C1 segment of cervical spinal cord (tissue), 14 donors: ENCODE measurements around the gene LRRC3.

Experiments
- DNase-seq, 14 donors: peaks; one replicate each; lab custom pipeline; 2025; lab: John Stamatoyannopoulos, UW

The LRRC3 gene

DNA sequence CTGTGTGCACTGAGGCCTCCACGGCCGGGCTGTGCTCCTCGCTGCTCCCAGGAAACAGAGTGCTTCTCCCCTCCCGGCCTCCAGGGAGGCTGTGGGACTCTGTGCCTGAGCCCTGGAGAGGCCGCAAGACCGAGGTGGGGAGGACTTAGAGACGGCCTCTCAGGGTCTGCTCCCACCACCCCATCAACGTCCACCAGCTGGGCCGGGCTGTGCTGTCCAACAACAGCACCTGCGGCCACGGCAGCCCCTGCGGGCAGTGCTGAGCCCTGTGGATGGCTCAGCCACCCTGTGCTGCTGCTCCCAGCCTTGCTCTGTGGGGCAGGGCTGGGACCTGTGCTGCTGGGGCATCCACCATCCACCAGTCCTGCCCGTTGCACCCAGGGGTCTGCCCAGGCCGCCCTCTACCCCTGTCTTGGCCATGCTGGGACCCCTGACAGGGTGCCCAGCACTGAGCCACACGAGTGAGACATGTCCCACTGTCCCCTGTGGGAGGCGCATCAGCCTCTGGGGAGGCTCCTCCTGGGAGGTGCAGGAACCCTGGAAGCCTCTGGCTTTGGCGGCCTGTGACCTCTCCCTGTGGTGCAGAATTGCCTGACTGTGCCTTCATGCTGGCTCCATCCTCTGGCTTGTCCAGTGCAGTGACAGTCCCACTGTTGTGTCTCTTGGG is 31.2 kb upstream of the LRRC3 start:
- DNase-seq = no peak

DNA sequence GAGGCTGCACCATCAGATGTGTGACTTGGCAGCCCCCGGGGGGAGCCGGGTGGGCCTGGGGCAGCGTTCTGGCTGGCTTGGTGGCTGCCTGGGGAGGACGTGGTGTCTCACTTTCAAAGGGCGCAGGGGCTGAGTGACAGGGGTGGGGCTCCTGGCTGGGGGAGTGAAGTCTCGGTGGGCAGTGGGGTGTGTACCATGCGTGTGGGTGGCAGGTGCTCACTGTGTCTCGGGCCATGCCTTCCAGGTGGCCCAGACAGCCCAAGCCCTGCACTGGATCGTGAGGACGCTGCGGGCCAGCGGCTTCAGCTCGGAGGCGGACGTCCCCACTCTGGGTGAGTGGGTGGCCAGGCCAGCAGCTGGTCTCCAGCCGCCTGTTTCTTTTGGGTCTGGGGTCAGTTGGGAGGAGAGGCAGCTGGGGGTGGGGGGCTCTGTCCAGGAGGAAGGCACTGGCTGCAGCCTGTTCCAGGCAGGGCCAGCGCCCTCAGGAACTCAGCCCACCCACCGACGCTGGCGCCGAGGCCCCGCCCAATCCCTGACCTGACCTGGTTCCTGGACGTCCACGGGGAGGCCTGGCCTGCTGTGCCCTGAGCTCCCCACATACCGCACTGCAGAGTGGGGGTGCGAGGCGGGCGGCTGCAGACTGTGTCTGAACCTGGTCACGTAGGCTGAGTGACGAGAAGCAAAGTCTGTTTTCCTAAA is 30.6 kb upstream of the LRRC3 start:
- DNase-seq = no peak

GRCh38 chr21:44425307-44425894 is 29.9 kb upstream of the LRRC3 start:
- no peak for DNase-seq

- DNase-seq = no peak
Measured at GRCh38 chr21:44425895-44426662, 29.2 kb upstream of the LRRC3 start.

GRCh38 chr21:44426663-44427191 is 28.6 kb upstream of the LRRC3 start:
- DNase-seq = no peak

- DNase-seq = no peak
Measured at GRCh38 chr21:44427241-44428120, 27.8 kb upstream of the LRRC3 start.

DNA sequence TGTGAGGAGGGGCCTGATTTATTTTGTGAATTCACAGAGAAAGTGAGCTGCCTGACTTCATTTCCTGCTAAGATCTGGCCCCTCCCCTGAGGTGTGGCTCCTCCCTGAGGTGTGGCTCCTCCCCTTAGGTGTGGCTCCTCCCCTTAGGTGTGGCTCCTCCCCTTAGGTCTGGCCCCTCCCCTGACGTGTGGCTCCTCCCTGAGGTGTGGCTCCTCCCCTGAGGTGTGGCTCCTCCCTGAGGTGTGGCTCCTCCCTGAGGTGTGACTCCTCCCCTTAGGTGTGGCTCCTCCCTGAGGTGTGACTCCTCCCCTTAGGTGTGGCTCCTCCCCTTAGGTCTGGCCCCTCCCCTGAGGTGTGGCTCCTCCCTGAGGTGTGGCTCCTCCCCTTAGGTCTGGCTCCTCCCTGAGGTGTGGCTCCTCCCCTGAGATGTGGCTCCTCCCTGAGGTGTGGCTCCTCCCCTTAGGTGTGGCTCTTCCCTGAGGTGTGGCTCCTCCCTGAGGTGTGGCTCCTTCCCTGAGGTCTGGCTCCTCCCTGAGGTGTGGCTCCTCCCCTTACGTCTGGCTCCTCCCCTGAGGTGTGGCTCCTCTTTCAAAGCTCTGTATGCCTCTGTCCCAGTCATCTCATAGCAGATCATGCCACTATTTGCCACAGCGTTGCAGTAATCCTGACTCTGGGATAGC is 26.9 kb upstream of the LRRC3 start:
- no peak for DNase-seq

GRCh38 chr21:44429894-44430293 is 25.4 kb upstream of the LRRC3 start:
- no peak for DNase-seq

GRCh38 chr21:44431300-44431699 is 24.0 kb upstream of the LRRC3 start:
- no peak for DNase-seq

DNA sequence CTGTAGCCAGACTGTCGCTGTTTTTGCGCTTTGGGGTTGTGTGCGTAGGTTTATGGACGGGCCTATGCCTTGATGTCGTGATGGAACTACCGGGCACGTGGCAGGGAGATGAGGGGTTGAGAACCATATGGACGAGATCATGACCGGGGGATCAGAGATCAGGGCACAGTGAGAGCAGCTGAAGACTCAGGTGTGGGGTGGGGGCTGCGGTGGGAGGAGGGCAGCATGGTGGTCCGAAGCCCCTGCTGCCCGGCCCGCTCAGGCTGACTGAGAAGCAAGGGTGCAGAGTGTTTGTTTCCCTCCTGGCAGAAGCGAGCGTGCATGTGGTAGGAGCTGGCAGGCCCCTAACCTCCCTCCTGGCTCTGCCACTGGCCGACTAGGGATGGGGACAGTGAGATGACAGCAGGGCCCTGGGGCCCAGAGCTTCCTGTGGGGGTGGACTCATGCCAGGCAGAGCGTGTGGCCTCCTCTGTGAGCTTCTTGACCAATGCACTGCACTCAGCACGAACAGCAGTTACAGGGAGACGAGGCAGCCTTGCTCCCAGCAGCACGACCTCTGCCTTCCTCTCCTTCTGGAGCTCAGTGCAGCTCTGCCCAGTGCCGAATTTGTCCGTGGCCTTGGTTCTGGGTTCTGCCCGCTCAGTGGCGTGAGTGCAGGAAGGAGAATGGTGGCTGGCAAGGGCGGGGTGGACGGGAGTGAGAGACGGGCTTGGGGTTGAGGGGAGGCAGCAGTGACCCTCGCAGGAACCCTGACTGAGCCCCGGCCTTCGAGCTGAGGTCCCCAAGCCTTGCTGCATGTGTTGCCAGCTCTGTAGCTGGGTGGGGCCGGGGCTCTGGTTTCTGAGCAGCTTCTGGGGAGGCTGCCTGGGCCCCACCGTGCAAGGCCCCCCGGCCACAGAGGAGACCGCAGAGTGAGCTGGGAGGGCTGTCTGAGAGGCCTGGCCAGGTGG is 22.2 kb upstream of the LRRC3 start:
- no peak for DNase-seq

- no peak for DNase-seq
Measured at GRCh38 chr21:44433791-44434567, 21.3 kb upstream of the LRRC3 start.

DNA sequence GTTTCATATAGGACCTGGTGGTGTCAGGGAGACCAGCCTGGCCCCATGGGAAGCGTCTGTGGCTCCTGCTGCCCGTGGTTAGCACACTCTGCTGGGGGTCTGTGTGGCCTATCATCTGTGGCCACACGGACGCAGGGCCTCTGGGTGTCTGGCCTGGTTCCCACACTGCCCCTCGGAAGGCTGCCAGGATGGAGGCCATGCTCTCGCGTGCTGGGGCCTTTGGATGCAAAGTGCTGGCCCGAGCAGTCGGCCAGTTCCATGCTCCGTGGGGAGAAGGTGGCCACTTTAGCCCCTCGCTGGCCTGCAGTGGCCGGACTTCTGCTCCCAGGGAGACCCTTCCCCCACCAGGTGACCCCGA is 20.8 kb upstream of the LRRC3 start:
- DNase-seq = no peak

DNA sequence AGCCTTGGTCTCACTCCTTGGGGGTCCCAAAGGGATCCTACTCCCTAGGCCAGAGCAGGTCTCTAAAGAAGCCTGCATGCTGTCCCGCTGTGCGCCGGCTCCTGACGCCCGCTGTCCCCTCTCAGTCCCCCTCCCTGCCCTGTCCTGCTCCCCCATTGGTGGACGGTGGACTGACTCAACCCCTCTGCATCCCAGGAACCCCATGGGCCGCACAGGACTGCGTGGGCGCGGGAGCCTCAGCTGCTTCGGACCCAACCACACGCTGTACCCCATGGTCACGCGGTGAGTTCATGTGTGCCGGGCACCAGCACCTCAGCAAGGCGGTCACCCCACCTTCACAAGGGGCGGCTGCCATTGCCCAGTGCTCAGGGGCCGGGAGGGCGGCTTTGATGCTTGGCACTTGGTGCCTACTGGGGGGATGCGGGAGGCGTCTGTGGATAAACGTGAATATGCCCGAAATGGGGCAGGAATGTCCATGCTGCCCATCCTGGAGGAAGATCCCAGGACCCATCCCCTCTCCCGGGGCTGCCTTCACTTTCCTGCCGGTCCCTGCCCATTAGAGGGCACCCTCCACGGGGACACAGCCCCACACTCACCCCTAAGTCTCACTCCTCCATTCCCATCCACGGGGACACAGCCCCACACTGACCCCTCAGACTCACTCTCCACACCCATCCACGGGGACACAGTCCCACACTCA is 20.2 kb upstream of the LRRC3 start:
- DNase-seq = no peak

DNA sequence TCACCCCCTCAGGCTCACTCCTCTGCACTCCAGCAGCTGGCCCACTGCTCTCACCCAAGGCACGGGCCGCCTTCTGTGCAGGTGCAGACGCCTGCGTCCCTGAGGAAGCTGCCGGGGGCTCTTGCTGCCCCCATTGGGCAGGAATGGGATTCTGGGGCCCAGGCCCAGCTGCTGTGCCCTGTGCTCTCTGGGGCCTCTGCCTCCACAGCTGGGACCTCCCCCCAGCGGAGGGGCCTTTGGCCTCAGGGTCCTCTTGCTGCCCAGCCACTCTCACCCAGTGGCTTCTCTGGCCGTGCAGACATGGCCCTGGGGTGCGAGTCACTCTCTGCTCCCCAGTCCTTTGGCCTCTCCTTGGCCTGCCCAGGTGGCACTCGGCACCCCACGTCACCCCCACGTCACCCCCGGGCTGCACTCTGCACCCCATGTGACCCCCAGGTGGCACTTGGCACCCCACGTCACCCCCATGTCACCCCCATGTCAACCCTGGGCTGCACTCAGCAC is 19.1 kb upstream of the LRRC3 start:
- DNase-seq = no peak

GRCh38 chr21:44436958-44437357 is 18.4 kb upstream of the LRRC3 start:
- no peak for DNase-seq

DNA sequence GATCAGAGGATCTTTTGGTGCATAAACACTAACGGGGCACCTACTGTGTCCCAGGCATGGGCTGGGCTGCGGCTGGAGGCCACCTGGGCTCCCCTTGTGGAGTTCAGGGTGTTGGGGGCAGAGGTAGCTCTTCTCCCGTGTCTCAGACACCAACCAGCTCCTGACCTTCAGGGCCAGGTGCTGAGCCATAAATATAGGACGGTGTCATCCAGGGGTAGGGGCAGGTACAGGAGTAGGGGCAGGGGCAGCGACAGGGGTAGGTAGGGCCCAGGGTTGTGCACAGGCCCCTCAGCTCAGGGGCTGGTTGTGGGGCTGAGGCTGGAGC is 18.0 kb upstream of the LRRC3 start:
- DNase-seq = no peak

DNA sequence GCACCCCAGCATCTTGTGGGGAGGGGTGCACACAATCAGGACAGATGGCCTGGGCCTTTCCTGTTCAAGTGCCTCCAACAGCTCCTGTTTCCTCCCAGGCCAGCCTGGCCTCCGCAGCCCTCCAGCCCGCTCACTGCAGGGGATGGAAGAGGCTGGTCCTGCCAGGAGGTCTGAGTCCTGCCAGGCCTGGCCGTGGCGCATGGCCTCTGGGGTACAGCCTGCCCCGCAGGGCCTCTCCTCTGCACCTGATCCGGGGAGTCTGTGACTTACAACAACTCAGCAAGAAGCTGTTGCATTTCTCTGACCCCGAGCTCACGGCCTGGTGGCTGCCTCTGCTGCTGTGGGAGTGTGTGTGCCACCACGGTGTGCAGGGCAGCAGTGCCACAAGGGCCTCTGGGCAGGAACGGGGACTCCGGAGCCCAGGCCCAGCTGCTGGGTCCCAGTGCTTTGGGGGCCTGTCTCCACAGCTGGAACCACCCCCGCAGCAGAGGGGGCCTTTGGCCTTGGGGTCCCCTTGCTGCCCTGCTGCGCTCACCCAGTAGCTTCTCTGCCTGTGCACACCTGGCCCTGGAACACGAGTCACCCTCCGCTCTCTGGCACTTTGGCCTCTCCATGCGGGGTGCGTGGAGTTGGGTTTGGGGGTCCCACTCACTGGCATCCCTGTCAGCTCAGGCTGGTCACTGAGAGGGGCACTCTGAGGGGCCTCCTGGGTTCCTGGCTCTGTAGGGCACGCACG is 17.4 kb upstream of the LRRC3 start:
- no peak for DNase-seq
